Glomerular endothelial cell (primary cell): ENCODE measurements around the gene NMD3. TPM values are rescaled to one million over a fixed set of nuclear protein-coding genes. Genes with fewer than 3 reads are reported as not detected.

ENCODE experiments used
- DNase-seq: peaks from one replicate; pipeline ENCODE4 v3.0.0-alpha.2; 2011; ENCODE audit warnings: low read depth, low spot score; ENCODE audit errors: extremely low read depth
- total RNA-seq: library from RNA; depleted of rRNA; stranded (reverse); fragments of >200 nt; gene quantifications from 2 replicates; pipeline ENCODE4 v1.2.3, GENCODE V29; 2015

Gene NMD3
- total RNA-seq, 1 donor from 2014 or later, result 45.8 TPM

DNA sequence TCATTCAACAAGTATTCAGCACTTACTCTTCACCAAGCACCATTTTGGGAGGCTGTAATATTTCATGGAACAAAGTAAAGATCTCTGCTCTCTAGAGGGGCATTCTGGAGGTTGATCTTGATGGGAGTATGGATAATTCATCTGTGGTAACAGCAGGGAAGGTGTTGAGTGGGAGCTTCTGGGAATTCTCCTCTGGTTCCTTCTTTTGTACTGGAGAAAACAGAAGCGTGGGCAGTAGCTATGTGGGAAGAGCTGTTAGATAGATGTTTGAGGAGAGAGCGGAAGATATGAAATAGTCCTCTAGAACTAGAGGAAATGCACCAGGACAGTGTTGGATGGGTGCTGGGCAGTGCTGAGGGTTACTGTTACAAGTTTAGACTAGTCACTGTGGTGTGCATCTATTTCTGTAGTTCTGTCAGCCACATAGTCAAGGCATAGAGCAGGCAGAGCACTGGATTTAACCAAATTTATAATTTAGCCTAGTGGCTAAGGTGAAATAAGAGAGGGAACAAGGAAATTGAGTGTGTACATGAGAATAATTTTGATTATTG is 9.6 kb downstream of the NMD3 start:
- DNase-seq, result no peak

DNA sequence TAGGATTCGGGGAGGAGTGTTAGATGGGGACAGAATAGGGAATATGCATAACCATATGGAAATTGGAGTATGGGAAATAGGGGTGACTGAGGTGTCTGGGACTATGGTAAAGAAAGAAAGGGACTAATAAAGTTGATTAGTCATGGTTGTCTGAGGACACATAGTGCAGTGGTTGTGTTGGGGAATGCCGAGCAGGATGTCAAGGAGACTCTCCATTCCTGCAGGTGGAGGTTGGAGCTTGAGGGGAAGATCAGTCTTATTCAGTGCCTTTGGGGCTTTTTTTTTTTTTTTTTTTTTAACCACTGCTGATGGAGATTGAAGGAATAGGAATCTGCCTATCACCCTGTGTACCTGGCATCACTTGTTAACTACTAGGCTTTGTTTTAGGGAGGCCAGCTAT is 10.8 kb downstream of the NMD3 start:
- DNase-seq, result no peak

DNA sequence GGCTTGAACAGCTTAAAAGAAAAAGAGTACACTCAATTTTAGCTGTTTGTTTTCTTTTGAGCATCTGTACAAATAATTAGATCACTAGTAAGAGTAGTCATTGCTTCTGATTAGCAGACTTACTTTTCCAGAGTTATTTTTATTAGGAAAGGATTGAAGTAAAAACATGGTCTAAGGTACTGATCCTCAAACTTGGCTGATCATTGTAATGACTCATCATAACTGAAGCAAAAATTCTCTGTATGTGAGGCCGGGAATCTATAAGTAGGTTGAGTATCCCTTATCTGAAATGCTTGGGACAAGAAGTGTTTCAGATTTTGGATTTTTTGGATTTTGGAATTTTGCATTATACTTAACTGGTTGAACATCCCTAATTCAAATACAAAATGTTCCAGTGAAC is 12.4 kb downstream of the NMD3 start:
- DNase-seq, result no peak

DNA sequence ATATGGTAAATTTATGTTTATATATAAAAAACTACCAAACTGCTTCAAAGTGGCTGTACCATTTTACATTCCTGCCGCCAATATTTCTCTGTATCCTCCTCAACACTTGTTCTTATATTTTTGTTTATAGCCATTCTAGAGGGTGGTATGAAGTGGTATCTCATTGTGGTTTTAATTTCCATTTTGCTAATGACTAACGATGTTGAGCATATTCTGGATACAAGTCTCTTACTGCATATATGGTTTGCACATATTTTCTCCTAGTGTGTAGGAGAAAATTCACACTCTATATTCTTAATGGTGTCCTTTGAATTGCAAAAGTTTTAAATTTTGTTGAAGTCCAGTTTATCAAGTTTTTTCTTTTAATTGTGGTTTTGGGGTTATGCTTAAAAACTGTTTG is 15.1 kb downstream of the NMD3 start:
- DNase-seq, result no peak

DNA sequence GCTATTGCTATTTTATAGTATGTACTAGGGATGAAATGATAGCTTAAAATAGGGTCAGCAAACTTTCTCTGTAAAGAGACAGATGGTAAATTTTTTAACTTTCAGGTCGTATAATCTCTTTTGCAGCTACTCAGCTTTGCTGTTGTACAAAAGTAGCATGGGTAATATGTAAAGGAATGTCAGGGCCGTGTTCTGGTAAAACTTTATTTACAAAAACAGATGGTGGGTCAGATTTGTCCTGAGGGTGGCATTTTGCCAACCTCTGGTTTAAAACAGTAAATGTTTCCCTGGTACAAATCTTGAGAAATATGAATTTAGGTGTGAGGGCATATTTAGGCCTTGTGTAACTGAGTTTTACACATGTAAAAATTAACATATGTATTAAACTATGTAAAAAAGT is 18.6 kb downstream of the NMD3 start:
- DNase-seq, result no peak

DNA sequence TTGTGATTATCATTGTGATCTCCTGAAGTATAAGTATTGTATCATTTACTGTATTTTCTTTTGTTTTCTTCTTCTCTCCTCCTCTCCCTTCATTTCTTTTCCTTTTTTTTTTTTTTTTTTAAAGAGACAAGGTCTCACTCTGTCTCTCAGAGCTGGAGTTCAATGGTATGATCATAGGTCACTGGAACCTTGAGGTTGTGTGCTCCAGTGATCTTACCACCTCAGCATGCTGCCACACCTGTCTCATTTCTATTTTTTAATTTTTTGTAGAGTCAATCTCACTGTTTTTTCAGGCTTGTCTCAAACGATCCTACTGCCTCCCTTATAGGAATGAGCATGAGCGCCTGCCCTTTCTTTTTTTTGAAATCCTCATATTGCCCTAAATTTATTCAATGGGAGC is 23.4 kb downstream of the NMD3 start:
- DNase-seq, result no peak

DNA sequence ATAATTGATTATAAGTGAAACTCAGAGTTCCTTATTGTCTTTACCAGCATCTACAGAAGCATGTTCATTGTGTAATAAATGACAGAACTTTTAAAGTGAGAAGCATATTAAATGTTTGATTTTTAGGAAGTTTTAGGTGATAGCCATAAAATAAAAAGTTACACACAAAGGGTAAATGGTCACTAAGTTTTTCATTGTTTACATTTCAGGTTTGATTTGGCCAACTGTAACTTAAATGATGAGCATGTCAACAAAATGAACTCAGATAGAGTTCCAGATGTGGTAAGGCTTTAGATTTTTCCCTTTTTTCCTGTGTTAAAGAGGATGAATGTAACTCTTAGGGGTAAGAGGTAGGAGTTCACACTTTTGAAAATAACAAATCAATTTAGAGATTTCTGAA is 25.9 kb downstream of the NMD3 start:
- DNase-seq, result no peak

DNA sequence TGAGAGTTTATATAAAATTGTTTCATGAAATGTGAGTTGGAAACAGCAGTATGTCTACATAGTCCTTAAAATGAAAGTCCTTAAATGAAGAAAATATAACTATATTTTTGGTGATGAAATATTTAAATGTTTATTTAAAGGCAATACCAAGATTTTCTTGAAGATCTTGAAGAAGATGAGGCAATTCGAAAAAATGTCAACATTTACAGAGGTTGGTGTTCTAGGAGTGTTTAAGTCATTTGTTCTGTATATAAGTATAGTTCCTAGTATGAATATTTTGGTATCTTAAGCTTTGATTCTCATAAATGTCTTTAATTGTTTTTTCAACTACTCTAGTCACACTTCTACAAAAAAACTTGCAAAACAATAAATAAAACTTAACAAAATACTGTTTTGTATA is 29.0 kb downstream of the NMD3 start:
- DNase-seq, result no peak

DNA sequence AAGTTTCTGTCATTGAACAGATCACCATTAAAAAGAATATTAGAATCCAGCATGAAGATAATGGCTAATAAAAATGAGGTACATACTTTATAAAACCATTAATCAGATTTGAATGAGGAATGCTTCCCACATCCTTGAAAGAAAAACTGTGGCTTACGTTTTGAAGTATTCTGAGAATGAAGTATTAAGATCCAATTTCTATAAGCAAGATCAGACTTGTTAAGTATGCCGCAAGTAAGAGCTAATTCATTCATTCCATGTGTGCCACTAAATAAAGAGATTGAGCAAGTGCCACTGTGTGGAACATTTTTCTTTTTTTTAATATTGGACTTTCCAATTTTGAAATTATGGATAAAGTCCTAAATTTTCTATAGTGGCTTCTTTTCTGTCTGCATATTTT is 30.6 kb downstream of the NMD3 start:
- no peak for DNase-seq

DNA sequence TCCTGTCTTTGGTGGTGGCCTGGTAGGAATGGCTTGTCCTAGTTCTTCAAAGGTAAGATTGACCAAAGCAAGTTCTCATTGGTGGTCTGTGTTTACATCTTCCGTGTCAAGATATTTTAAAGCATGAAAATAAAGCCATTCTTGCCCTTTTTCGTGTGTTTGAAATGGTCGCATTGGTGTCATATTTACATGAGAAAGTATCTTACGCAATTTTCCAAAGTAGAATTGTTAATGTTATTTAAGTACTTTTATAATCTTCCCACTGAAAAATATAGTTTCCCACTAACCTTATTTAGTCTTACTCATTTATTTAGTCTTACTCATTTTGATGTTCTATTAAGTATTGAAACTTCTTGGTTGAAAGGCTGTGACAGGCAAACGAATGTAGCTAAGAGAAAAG is 31.0 kb downstream of the NMD3 start:
- DNase-seq, result no peak

DNA sequence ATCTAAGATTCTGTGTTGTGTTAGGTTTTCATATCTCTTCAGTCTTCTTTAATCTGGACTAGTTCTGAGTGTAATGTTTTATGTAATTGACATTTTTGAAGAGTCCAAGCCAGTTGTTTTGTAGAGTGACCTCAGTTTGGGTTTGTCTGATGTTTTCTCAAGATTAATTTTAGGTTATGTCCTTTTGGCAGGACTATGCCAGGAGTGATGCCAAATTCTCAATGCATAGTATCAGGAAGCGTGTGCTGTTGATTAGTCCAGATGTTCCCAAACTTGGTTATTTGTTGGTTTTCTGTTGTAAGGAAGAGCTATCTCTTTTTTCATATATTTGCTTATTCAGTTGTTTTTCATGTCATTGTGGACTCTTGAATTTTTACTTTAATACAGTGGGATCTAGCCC is 32.6 kb downstream of the NMD3 start:
- DNase-seq, result no peak

DNA sequence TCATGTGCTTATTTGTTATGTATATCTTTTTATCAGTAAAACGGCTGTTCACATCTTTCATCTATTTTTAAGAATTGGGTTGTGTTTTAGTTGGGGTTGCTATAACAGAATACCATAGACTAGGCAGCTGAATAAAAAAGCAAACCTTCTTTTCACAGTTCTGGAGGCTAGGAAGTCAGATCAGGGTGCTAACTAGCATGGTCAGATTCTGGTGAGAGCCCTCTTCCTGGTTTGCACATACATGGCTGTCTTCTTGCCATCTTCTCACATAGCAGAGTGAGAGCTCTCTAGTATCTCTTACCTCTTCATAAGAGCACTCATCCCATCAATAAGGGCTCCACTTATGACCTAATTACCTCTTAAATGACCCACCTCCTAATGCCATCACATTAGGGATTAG is 33.8 kb downstream of the NMD3 start:
- no peak for DNase-seq

DNA sequence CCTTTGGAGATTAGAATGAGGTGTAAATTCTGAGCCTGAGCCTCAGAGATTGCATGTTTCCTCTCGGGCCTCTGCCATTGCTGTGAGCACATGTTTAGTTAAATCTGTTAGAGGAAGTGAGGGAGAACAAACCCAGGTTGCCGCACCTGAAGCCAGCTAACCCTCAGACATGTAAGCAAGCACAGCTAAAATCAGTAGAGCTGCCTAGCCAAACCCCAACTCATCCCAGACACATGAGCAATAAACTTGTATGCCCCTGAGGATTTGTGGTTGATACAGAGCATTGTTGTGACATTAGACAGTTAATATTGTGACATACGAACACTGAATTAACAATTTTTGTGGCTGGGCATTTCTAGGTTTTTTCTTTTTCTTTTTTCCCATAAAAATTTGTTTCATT is 41.9 kb downstream of the NMD3 start:
- no peak for DNase-seq

DNA sequence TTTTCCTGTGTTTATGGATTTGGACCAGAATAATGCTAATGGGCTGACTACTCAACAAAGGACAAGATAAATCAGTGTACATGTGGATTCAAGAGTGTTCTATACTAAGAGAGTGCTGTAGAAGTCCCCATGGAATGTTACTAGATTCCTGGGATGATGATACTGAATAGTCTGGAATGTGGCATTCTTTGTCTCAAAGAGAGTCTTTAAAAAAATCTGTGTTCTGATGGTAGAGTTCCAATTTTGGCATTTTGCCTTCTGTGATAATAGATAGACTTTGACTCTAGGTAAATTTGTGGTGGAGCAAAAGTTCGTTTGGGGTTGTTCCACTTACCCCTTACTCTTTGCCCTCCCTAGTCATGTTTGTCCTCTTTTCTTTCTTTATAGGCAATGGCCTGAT is 43.7 kb downstream of the NMD3 start:
- DNase-seq, result no peak

DNA sequence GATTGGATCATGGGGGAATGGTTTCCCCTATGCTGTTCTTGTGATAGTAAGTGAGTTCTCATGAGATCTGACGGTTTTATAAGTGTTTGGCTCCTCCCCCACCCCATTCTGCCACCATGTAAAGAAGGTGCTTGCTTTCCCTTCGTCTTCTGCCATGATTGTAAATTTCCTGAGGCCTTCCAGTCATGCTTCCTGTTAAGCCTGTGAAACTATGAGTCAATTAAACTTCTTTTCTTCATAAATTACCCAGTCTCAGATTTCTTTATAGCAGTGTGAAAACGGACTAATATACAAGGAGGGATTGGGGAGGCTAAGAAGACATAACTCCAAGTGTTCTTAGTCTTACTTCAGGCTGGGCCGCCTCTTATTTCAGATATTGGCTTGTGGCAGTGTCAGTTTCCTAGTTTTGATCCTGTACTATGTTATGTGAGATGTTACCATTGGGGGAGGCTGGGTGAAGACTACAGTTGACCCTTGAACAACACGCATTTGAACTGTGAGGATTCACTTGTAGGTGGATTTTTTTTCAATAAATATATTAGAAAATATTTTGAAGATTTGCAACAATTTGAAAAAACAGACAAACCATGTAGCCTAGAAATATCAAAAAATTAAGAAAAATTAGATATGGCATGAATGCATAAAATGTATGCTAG is 44.9 kb downstream of the NMD3 start:
- no peak for DNase-seq

DNA sequence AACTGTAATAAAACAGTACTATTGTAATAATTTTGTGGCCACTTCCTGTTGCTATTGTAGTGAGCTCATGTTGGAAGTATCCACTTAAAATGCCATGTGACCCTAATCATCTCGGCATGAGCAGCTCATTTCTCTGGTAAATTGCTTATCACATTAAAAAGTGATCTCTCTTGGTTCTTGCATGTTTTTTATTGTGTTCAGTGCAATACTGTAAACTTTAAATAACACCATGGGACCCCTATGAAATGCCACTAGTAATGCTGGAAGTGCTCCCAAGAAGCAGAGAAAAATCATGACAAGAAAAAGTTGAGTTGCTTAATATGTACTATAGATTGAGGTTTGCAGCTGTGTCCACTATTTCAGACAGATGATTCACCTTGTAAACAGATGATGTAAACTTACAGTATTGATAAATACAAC is 45.6 kb downstream of the NMD3 start:
- DNase-seq, result peak; percentile 36

DNA sequence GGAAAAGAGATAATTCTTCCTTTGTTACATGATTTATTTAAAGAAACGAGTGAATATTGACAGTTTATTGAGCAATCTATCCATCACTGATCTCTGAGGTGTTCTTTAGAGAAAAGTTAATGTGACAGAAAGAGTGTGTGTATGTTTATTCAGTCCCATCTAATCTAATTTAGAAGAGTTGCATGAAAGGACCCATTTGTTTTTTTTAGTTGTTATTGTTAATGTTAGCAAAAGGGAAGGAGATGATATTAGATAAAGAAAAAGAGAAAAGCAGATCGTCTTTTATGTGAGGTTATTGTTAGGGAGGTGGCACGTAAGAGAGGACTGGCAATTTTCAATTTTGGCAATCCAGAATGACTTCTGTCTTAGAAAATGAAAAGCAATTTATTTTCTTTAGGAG is 46.5 kb downstream of the NMD3 start:
- no peak for DNase-seq

DNA sequence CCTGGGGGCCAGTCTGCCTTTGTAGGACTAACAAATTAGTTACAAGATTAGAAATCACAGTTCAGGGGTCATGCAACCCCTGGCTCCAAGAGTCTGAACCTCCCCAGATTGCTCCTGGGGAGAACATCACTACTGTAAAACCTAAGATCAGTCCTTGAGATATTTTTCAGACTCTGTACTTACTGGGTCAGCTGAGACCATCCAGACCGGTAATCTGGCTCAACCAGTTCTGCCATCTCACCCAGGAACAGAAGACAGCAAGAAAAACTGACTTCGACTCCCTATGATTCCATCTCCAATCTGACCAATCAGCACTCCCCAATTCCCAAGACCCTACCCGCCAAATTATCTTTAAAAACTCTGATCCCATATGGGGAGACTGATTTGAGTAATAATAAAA is 47.5 kb downstream of the NMD3 start:
- no peak for DNase-seq

DNA sequence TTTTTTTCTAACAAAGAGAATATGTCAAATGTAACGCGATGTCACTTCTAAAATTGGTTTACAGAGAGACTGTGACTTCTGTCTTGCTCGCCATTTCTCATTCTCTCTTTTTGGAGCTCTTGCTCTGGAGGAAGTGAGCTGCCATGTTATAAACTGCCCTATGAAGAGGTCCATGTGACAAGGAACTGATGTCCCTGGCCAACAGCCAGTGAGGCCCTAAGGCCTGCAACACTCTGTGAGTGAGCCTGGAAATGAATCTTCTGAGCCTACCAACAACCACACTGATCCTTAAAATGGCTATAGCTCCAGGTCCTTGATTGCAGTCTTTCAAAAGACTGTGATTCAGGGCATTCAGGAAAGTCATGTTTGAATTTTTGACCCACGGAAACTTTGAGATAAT is 49.9 kb downstream of the NMD3 start:
- no peak for DNase-seq

DNA sequence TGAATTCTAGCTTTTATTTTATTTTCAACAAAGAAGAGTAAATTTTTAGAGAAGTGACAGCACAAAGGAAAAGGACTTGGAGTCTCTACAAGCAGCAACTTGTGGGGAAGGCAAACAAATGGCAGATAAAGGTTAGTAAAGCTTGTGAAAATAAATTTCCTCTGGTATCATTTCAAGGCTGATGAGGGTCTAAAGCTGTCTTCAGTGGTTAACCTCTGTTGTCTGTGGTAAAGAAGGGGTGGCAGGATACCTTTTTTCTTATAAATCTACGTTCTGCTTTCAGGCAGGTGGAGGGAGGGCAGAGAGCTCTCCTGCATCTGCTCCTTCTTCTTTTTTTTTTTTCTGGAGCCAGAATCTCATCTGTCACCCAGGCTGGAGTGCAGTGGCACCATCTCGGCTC is 50.5 kb downstream of the NMD3 start:
- no peak for DNase-seq

DNA sequence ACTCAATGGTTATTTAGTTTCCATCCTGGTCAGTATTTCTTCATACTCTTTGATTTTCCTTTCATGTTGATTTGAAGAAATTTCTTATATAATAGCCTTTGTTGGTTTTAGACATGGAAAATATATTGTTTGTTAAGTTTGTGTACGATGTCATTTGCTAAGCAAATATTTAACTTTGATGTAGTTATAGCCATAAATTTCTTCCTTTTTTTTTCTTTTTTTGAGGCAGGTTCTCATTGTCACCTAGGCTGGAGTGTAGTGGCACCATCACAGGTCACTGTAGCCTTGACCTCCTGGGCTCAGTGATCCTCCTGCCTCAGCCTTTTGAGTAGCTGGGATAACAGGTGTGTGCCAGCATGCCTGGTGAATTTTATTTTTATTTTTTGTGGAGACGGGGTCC is 51.4 kb downstream of the NMD3 start:
- DNase-seq, result no peak

DNA sequence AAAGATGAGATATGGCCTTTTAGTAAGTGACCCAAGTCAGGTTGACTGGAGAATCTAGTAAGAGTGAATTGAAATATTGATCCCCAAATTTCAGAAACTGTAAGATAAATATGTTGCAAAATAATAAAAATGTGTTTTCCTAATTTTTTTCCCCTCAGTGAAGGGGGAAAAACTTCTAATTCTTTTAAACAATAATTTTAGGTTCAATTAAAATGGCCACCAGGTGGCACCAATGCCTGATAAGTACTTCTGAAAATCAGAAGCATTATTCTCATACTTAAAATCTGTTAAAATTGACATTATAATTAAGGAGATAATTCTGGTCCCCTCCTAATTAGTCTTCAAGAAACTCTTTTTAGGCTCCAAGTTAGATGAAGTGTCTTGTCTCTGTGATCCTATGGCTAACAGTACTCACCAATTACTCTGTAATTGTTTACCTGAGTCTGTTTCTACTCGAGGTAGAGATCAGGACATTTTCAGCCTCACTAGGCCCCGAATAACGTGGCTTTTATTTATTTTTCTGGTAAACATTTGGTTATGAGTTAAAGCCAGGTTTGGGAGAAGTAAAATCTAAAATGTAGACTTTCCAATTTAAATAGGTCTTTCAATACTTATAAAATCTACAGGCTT is 52.6 kb downstream of the NMD3 start:
- DNase-seq, result peak; percentile 34
